ENCODE results near the gene SIRT2. TPM values are rescaled to one million over a fixed set of nuclear protein-coding genes. Genes with fewer than 3 reads are reported as not detected.
A peak's percentile ranks its signal among the peaks of the same experiment; 100 is the strongest.

The SIRT2 gene
- total RNA-seq, 4 donors from 2014 or later = 90.4 to 100 (median 96.2) TPM

DNA sequence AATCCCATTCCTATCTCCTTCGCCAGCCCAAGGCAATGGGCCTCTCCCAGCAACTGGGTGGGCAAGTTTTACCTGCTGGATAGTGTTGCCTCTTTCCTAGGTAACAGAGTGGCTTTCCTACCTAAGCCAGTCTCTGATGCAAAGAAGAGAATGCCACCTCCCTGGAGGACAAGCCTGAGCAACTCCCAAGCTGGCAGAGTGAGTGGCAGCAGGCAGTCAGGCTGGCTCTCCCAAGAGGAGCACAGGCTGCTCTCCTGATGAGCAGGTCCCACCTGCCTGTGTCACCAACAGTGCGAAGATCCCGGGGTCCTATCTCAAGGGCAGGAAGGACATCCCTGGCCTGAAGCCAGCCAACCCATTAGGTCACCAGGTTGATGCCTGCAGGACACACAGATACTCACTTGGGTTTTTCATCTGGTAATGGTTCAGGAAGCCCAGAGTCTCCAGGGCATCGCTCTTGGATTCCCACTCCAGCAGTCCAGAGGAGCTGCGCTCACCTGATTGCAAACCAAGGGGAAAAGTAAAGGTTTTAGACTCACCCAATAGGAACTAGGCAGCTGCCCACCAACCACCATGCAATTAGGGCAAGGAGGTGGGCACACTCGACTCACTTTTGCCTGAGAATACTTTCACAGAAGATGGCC lies 62.3 kb downstream of the SIRT2 start:
- Histone ChIP-seq H3K27me3 (no peaks in the 10 kb centered on the region), H3K4me3 (no peak overlapping the region), H3K4me1 (peaks cover 76% of the 10 kb centered on the region), H3K9me3 (no peaks in the 10 kb centered on the region), H3K27ac (peak overlapping the region; percentile 88), H3K36me3 (peaks cover 61% of the 10 kb centered on the region)
- no peak for DNase-seq (ENCODE audit: low spot score in 2 of 2)
- TF ChIP-seq, protein P1, sequence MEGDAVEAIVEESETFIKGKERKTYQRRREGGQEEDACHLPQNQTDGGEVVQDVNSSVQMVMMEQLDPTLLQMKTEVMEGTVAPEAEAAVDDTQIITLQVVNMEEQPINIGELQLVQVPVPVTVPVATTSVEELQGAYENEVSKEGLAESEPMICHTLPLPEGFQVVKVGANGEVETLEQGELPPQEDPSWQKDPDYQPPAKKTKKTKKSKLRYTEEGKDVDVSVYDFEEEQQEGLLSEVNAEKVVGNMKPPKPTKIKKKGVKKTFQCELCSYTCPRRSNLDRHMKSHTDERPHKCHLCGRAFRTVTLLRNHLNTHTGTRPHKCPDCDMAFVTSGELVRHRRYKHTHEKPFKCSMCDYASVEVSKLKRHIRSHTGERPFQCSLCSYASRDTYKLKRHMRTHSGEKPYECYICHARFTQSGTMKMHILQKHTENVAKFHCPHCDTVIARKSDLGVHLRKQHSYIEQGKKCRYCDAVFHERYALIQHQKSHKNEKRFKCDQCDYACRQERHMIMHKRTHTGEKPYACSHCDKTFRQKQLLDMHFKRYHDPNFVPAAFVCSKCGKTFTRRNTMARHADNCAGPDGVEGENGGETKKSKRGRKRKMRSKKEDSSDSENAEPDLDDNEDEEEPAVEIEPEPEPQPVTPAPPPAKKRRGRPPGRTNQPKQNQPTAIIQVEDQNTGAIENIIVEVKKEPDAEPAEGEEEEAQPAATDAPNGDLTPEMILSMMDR (IDR thresholded peaks at IDR 0.05) = no peak
- peak in 2 of 3 donors; percentile 27 to 55 for TF ChIP-seq POLR2AphosphoS5 (IDR thresholded peaks at IDR 0.05)
- 55% methylated on average over 4 of the region's 6 CpGs for WGBS

DNA sequence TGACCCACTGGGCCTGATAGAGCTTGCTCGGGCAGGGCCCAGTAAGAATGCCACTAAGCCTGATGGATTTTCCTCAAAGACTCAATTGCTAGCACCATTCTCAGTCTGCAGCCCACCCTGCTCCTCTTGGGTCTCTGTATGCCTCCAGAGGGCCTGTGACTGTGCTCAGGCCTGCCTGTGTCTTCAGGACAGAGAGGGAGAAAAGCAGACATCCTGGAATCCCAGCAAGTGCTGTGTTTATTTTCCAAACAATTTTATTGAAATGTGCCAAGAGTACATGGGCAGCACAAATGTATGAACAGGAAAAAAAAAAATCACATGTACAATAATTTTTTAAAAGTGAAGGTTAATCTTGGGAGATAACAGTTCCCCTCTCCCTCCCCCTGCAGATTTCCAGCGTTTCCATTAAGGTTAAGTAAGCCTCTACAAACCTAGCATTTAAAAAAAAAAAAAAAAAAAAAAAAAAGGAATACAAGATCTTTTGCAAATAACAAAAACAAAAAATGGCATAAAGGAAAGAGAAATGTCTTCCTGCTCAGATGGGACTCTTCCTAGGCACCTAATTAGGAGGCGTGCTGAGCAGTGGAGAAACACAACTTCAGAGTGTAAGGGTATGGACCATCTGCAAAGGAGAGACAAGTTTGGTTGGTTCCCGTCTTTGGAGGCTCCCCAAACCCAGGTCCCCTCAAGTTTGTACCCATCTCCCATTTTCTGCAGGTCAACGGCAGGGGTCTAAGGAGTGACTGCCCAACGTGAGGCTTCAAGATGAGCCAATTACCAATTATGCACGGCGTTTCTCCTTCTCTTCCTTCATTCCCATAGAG lies 63.0 kb downstream of the SIRT2 start:
- Histone ChIP-seq H3K27me3 (no peaks in the 10 kb centered on the region), H3K36me3 (peaks cover 54% of the 10 kb centered on the region), H3K9me3 (no peaks in the 10 kb centered on the region), H3K4me1 (peaks cover 74% of the 10 kb centered on the region), H3K4me3 (no peak overlapping the region), H3K27ac (peak overlapping the region; percentile 88)
- WGBS = 59% methylated on average over 7 of the region's 8 CpGs
- no peak for DNase-seq (ENCODE audit: low spot score in 2 of 2)
- TF ChIP-seq EP300 (IDR thresholded peaks at IDR 0.05) (no peak), POLR2A (IDR thresholded peaks at IDR 0.05) (no peak), POLR2AphosphoS5 (IDR thresholded peaks at IDR 0.05) (no peak)
- TF ChIP-seq, protein P1 (IDR thresholded peaks at IDR 0.05) = no peak

- Histone ChIP-seq H3K4me1 (peaks cover 72% of the 10 kb centered on the region), H3K36me3 (peaks cover 41% of the 10 kb centered on the region), H3K9me3 (no peaks in the 10 kb centered on the region), H3K27ac (no peak overlapping the region), H3K4me3 (no peak overlapping the region), H3K27me3 (no peaks in the 10 kb centered on the region)
- no peak for TF ChIP-seq POLR2AphosphoS5 (IDR thresholded peaks at IDR 0.05)
- no peak for DNase-seq (ENCODE audit: low spot score in 2 of 2)
- WGBS = 90% methylated on average over 6 of the region's 6 CpGs
These were observed 64.8 kb downstream of the SIRT2 start for GRCh38 chr19:38834590-38834989.

DNA sequence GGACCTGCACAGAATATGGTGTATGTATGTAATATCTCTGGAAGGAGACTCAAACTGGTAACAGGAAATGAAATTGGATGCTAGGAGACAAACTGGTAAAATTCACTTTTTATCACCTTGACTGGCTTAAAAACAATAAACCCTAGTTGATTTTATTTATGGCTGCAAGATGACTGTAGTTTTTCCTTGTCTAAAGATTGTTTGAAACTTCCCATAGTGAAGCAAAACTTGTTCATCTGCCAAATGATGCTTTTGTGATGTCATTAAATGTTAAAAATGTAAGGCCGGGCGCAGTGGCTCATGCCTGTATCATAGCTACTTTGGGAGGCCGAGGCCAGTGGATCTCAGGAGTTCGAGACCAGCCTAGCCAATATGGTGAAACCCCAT lies 65.3 kb downstream of the SIRT2 start:
- peaks cover 67% of the 10 kb centered on the region for H3K4me1 ChIP-seq
- no peak for DNase-seq (ENCODE audit: low spot score in 2 of 2)
- H3K9me3 ChIP-seq = no peaks in the 10 kb centered on the region
- H3K27me3 ChIP-seq = no peaks in the 10 kb centered on the region
- no peak overlapping the region for H3K27ac ChIP-seq
- no peak overlapping the region for H3K4me3 ChIP-seq
- TF ChIP-seq, protein P1 (IDR thresholded peaks at IDR 0.05) = no peak
- TF ChIP-seq EP300 (IDR thresholded peaks at IDR 0.05) = no peak
- no peak for TF ChIP-seq POLR2AphosphoS5 (IDR thresholded peaks at IDR 0.05)
- no peak for TF ChIP-seq POLR2A (IDR thresholded peaks at IDR 0.05)
- 100% methylated on average over 4 of the region's 4 CpGs for WGBS
- H3K36me3 ChIP-seq = peaks cover 41% of the 10 kb centered on the region

- Histone ChIP-seq H3K27me3 (no peaks in the 10 kb centered on the region), H3K9me3 (no peaks in the 10 kb centered on the region), H3K36me3 (peaks cover 39% of the 10 kb centered on the region), H3K27ac (no peak overlapping the region), H3K4me3 (no peak overlapping the region), H3K4me1 (peaks cover 57% of the 10 kb centered on the region)
- TF ChIP-seq, protein P1 (IDR thresholded peaks at IDR 0.05) = no peak
- TF ChIP-seq POLR2A (IDR thresholded peaks at IDR 0.05) (no peak), EP300 (IDR thresholded peaks at IDR 0.05) (no peak), POLR2AphosphoS5 (IDR thresholded peaks at IDR 0.05) (no peak)
- WGBS = 82% methylated on average over 7 of the region's 7 CpGs
- DNase-seq (ENCODE audit: low spot score in 2 of 2) = no peak
These were observed 66.4 kb downstream of the SIRT2 start for GRCh38 chr19:38833092-38833425.
